ENCODE data around the gene TBX18.

DNA sequence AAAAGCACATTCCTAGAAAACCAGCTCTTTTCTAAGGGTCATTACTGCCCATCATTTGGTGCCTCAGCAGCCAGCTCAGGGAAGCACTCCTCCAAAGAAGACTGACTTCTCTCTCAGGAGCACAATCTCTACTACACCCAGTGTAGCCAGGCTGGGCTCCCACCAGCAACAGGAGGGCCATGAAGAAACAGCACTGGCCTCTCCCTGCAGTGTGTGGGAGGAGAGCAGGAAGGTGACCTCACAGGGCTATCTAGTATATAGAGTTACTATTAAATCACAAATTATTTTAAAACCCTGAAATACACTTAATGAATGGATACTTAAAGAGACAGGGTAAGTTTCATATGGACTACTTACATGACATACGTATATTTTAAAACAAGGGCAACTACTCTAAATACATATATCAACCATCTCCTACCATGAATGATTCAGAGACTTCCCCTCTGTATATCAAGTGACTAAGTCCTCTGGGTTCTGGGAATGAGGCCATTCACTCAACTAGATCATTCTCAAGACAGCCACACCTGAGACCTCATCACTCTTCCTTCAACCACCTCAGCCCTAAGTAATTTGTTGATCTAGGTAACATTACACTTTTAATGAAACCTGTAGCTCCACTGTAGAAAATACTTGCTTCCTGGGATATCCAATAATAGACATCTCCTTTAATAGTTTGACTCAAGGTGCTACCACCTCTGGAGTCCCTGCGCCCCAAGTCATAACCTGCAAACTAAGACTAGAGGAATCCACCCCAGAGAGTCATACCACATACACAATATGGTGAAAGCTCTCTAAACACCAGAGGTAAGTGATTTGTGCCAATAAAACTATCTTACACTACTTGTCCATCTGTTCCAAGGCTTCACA lies 25.2 kb downstream of the TBX18 start:
- no peak for TF ChIP-seq POLR2A (IDR thresholded peaks at IDR 0.05; ENCODE audit: borderline replicate concordance, extremely low read depth, insufficient read depth, insufficient read length)
- TF ChIP-seq CBX3 (IDR thresholded peaks at IDR 0.05; ENCODE audit: low read depth): no peak
- no peak for TF ChIP-seq POLR2AphosphoS5 (IDR thresholded peaks at IDR 0.05; ENCODE audit: low read depth, low read length)
- TF ChIP-seq, protein P1, sequence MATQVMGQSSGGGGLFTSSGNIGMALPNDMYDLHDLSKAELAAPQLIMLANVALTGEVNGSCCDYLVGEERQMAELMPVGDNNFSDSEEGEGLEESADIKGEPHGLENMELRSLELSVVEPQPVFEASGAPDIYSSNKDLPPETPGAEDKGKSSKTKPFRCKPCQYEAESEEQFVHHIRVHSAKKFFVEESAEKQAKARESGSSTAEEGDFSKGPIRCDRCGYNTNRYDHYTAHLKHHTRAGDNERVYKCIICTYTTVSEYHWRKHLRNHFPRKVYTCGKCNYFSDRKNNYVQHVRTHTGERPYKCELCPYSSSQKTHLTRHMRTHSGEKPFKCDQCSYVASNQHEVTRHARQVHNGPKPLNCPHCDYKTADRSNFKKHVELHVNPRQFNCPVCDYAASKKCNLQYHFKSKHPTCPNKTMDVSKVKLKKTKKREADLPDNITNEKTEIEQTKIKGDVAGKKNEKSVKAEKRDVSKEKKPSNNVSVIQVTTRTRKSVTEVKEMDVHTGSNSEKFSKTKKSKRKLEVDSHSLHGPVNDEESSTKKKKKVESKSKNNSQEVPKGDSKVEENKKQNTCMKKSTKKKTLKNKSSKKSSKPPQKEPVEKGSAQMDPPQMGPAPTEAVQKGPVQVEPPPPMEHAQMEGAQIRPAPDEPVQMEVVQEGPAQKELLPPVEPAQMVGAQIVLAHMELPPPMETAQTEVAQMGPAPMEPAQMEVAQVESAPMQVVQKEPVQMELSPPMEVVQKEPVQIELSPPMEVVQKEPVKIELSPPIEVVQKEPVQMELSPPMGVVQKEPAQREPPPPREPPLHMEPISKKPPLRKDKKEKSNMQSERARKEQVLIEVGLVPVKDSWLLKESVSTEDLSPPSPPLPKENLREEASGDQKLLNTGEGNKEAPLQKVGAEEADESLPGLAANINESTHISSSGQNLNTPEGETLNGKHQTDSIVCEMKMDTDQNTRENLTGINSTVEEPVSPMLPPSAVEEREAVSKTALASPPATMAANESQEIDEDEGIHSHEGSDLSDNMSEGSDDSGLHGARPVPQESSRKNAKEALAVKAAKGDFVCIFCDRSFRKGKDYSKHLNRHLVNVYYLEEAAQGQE (IDR thresholded peaks at IDR 0.05; ENCODE audit: low read depth): no peak
- no peak for TF ChIP-seq CTCF (IDR thresholded peaks at IDR 0.05 in 2 of 3, conservative IDR thresholded peaks at IDR 0.05 in 1 of 3; ENCODE audit: borderline replicate concordance in 1 of 3, insufficient read depth in 1 of 3, low read depth in 2 of 3, low read length in 2 of 3)
- TF ChIP-seq CEBPB (IDR thresholded peaks at IDR 0.05; ENCODE audit: low read depth): no peak
- TF ChIP-seq, protein P2, sequence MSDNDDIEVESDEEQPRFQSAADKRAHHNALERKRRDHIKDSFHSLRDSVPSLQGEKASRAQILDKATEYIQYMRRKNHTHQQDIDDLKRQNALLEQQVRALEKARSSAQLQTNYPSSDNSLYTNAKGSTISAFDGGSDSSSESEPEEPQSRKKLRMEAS (IDR thresholded peaks at IDR 0.05): no peak
- TF ChIP-seq ZNF274 (IDR thresholded peaks at IDR 0.05; ENCODE audit: low read depth, low read length): no peak
- no peak for TF ChIP-seq YY1 (IDR thresholded peaks at IDR 0.05; ENCODE audit: extremely low read depth, insufficient replicate concordance, low read depth, low read length)
- TF ChIP-seq SIN3A (IDR thresholded peaks at IDR 0.05; ENCODE audit: low read depth): no peak
- no peak for TF ChIP-seq SRF (IDR thresholded peaks at IDR 0.05; ENCODE audit: low read depth)
- no peak for TF ChIP-seq ZFX (IDR thresholded peaks at IDR 0.05)

All from HCT116 (cell line).